KMS-11 (cell line): ENCODE measurements around the gene UBE4B.
A peak's percentile ranks its signal among the peaks of the same experiment; 100 is the strongest.

Experiments
- H2AFZ ChIP-seq: fragments of 200-600 bp; sonication (generic); 2 replicates; pipeline ENCODE4 v1.6.1; 2016; ENCODE audit warnings: antibody characterized with exemption, mixed run types, low read depth
- H3K27ac ChIP-seq: fragments of 200-600 bp; sonication (generic); 2 replicates; pipeline ENCODE4 v1.6.1; 2016; ENCODE audit warnings: mild to moderate bottlenecking, mixed run types
- H3K27me3 ChIP-seq: fragments of 200-600 bp; sonication (generic); 2 replicates; pipeline ENCODE4 v1.6.1; 2017; ENCODE audit warnings: mild to moderate bottlenecking, low read depth, mixed run types, moderate library complexity; ENCODE audit not compliant: insufficient read depth
- H3K36me3 ChIP-seq: fragments of 200-600 bp; sonication (generic); 2 replicates; pipeline ENCODE4 v1.6.1; 2017; ENCODE audit warnings: mild to moderate bottlenecking, mixed run types; ENCODE audit not compliant: insufficient read depth
- H3K4me1 ChIP-seq: fragments of 200-600 bp; sonication (generic); 2 replicates; pipeline ENCODE4 v1.6.1; 2016; ENCODE audit warnings: mild to moderate bottlenecking, low read depth, mixed run types; ENCODE audit not compliant: poor library complexity, severe bottlenecking
- H3K4me2 ChIP-seq: fragments of 200-600 bp; sonication (generic); 2 replicates; pipeline ENCODE4 v1.7.0; 2016; ENCODE audit warnings: mild to moderate bottlenecking, mixed run types
- H3K4me3 ChIP-seq: fragments of 200-600 bp; sonication (generic); IDR thresholded peaks from 2 replicates; pipeline ENCODE4 v1.6.1; 2017; ENCODE audit warnings: low read depth, low read length, mixed read lengths; ENCODE audit not compliant: insufficient read depth
- H3K79me2 ChIP-seq: fragments of 200-600 bp; sonication (generic); 2 replicates; pipeline ENCODE4 v1.6.1; 2016; ENCODE audit warnings: low read depth, mixed run types; ENCODE audit not compliant: insufficient read depth
- H3K9ac ChIP-seq: fragments of 200-600 bp; sonication (generic); 2 replicates; pipeline ENCODE4 v1.6.1; 2016; ENCODE audit warnings: mild to moderate bottlenecking, mixed run types
- H4K20me1 ChIP-seq: fragments of 200-600 bp; sonication (generic); 2 replicates; pipeline ENCODE4 v1.6.1; 2016; ENCODE audit warnings: mild to moderate bottlenecking, mixed run types; ENCODE audit not compliant: insufficient read depth
- CTCF ChIP-seq: fragments of 200-600 bp; sonication (generic); conservative IDR thresholded peaks from 2 replicates; pipeline ENCODE4 v1.6.1; 2017; ENCODE audit warnings: low read depth, mild to moderate bottlenecking, antibody characterized with exemption, low read length, moderate library complexity, mixed read lengths

UBE4B gene

GRCh38 chr1:10160173-10160572, 127.4 kb downstream of the UBE4B start:
- H3K79me2 ChIP-seq = no peaks in the 10 kb centered on the region
- no peak overlapping the region for H3K4me3 ChIP-seq
- no peaks in the 10 kb centered on the region for H4K20me1 ChIP-seq
- no peak overlapping the region for H2AFZ ChIP-seq
- no peaks in the 10 kb centered on the region for H3K27me3 ChIP-seq
- no peak overlapping the region for H3K4me2 ChIP-seq
- TF ChIP-seq CTCF = no peak
- H3K9ac ChIP-seq = no peak overlapping the region
- H3K4me1 ChIP-seq = no peaks in the 10 kb centered on the region
- H3K27ac ChIP-seq = no peak overlapping the region
- H3K36me3 ChIP-seq = no peaks in the 10 kb centered on the region

GRCh38 chr1:10160907-10161490, 128.2 kb downstream of the UBE4B start:
- Histone ChIP-seq H3K27ac (no peak overlapping the region), H2AFZ (no peak overlapping the region), H3K4me3 (no peak overlapping the region), H3K36me3 (no peaks in the 10 kb centered on the region), H3K4me2 (no peak overlapping the region), H3K9ac (no peak overlapping the region), H3K4me1 (no peaks in the 10 kb centered on the region), H4K20me1 (no peaks in the 10 kb centered on the region), H3K27me3 (no peaks in the 10 kb centered on the region), H3K79me2 (no peaks in the 10 kb centered on the region)
- no peak for TF ChIP-seq CTCF

- no peaks in the 10 kb centered on the region for H3K4me1 ChIP-seq
- H3K9ac ChIP-seq = no peak overlapping the region
- H3K4me3 ChIP-seq = no peak overlapping the region
- no peak overlapping the region for H3K27ac ChIP-seq
- TF ChIP-seq CTCF = no peak
- no peak overlapping the region for H2AFZ ChIP-seq
- no peak overlapping the region for H3K4me2 ChIP-seq
- H3K36me3 ChIP-seq = no peaks in the 10 kb centered on the region
- H3K27me3 ChIP-seq = no peaks in the 10 kb centered on the region
- no peaks in the 10 kb centered on the region for H3K79me2 ChIP-seq
- H4K20me1 ChIP-seq = no peaks in the 10 kb centered on the region
These were observed 129.0 kb downstream of the UBE4B start for GRCh38 chr1:10161541-10162290.

GRCh38 chr1:10168912-10169514, 136.3 kb downstream of the UBE4B start:
- H3K4me2 ChIP-seq = no peak overlapping the region; the same call in 1 of the 2 replicates
- H3K79me2 ChIP-seq = no peaks in the 10 kb centered on the region
- no peaks in the 10 kb centered on the region for H3K36me3 ChIP-seq
- H3K4me3 ChIP-seq = no peak overlapping the region
- H4K20me1 ChIP-seq = no peaks in the 10 kb centered on the region
- no peak overlapping the region for H2AFZ ChIP-seq
- TF ChIP-seq CTCF = no peak
- no peaks in the 10 kb centered on the region for H3K27me3 ChIP-seq
- no peak overlapping the region for H3K9ac ChIP-seq
- peaks cover 28% of the 10 kb centered on the region for H3K4me1 ChIP-seq
- H3K27ac ChIP-seq = peak overlapping the region; percentile 37; the same call in 1 of the 2 replicates
